Astrocyte (in vitro differentiated cells and primary cell): ENCODE results near the gene REEP3. TPM values are rescaled to one million over a fixed set of nuclear protein-coding genes. Genes with fewer than 3 reads are reported as not detected.

Experiments
- DNase-seq: peaks from one replicate; pipeline ENCODE4 v3.0.0-alpha.2; 2010; ENCODE audit warnings: low read depth
- FAIRE-seq: peaks from 2 replicates; lab custom pipeline; 2011; peaks lifted over from hg19 to GRCh38; lab: Jason Lieb, UNC
- H2AFZ ChIP-seq: 2 replicates; pipeline ENCODE4 v1.6.0; 2012; ENCODE audit warnings: low read depth, low read length, inconsistent platforms
- H3K27ac ChIP-seq: 2 replicates; pipeline ENCODE4 v1.5.1; 2011; ENCODE audit warnings: low read depth, low read length, inconsistent platforms
- H3K27me3 ChIP-seq: 2 replicates; pipeline ENCODE4 v1.6.0; 2011; ENCODE audit warnings: low read length, inconsistent platforms; ENCODE audit not compliant: insufficient read depth
- H3K36me3 ChIP-seq: 2 replicates; pipeline ENCODE4 v1.5.1; 2011; ENCODE audit warnings: low read length, inconsistent platforms; ENCODE audit not compliant: insufficient read depth
- H3K4me1 ChIP-seq: 2 replicates; pipeline ENCODE4 v1.5.1; 2011; ENCODE audit warnings: low read length, inconsistent platforms; ENCODE audit not compliant: insufficient read depth
- H3K4me2 ChIP-seq: 2 replicates; pipeline ENCODE4 v1.6.0; 2012; ENCODE audit warnings: low read length, inconsistent platforms
- H3K4me3 ChIP-seq: 2 replicates; pipeline ENCODE4 v1.5.1; 2011; ENCODE audit warnings: low read depth, mild to moderate bottlenecking, low read length, inconsistent platforms; ENCODE audit not compliant: insufficient read depth
- H3K79me2 ChIP-seq: 2 replicates; pipeline ENCODE4 v1.6.0; 2012; ENCODE audit warnings: mild to moderate bottlenecking, low read length, inconsistent platforms; ENCODE audit not compliant: insufficient read depth
- H3K9ac ChIP-seq: 2 replicates; pipeline ENCODE4 v1.6.0; 2012; ENCODE audit warnings: mild to moderate bottlenecking, low read length, inconsistent platforms
- H3K9me3 ChIP-seq: 2 replicates; pipeline ENCODE4 v1.5.1; 2012; ENCODE audit warnings: low read depth, mild to moderate bottlenecking, low read length, inconsistent platforms; ENCODE audit not compliant: insufficient read depth
- H4K20me1 ChIP-seq: 2 replicates; pipeline ENCODE4 v1.6.0; 2012; ENCODE audit warnings: low read length, inconsistent platforms; ENCODE audit not compliant: insufficient read depth
- H3K27ac Mint-ChIP-seq: one replicate; pipeline ENCODE4 v1.8.0; 2021; ENCODE audit warnings: mild to moderate bottlenecking, mixed read lengths; ENCODE audit not compliant: unreplicated experiment
- H3K27me3 Mint-ChIP-seq: one replicate; pipeline ENCODE4 v1.8.0; 2021; ENCODE audit warnings: low read depth, mixed read lengths; ENCODE audit not compliant: unreplicated experiment
- H3K36me3 Mint-ChIP-seq: one replicate; pipeline ENCODE4 v1.8.0; 2021; ENCODE audit warnings: low read depth, mixed read lengths; ENCODE audit not compliant: unreplicated experiment
- H3K4me1 Mint-ChIP-seq: one replicate; pipeline ENCODE4 v1.8.0; 2021; ENCODE audit warnings: low read depth, mixed read lengths; ENCODE audit not compliant: unreplicated experiment
- H3K4me3 Mint-ChIP-seq: one replicate; pipeline ENCODE4 v1.8.0; 2021; ENCODE audit warnings: mild to moderate bottlenecking, moderate library complexity, mixed read lengths; ENCODE audit not compliant: unreplicated experiment
- H3K9me3 Mint-ChIP-seq: one replicate; pipeline ENCODE4 v1.8.0; 2021; ENCODE audit warnings: mild to moderate bottlenecking, mixed read lengths; ENCODE audit not compliant: unreplicated experiment
- CTCF ChIP-seq: IDR thresholded peaks from 2 replicates; pipeline ENCODE4 v1.5.1; 2011; ENCODE audit warnings: low read depth, mild to moderate bottlenecking, inconsistent platforms, low read length, moderate library complexity; ENCODE audit not compliant: insufficient read depth
- EZH2 ChIP-seq: IDR thresholded peaks from 2 replicates; pipeline ENCODE4 v1.6.1; 2012; ENCODE audit warnings: mild to moderate bottlenecking, low read length, inconsistent platforms; ENCODE audit not compliant: insufficient read depth
- total RNA-seq: library from RNA; stranded (reverse); gene quantifications from 2 replicates; pipeline ENCODE4 v1.2.1, GENCODE V29; 2021

REEP3 gene
- total RNA-seq, 1 donor from 2014 or later: 44.6 TPM

DNA sequence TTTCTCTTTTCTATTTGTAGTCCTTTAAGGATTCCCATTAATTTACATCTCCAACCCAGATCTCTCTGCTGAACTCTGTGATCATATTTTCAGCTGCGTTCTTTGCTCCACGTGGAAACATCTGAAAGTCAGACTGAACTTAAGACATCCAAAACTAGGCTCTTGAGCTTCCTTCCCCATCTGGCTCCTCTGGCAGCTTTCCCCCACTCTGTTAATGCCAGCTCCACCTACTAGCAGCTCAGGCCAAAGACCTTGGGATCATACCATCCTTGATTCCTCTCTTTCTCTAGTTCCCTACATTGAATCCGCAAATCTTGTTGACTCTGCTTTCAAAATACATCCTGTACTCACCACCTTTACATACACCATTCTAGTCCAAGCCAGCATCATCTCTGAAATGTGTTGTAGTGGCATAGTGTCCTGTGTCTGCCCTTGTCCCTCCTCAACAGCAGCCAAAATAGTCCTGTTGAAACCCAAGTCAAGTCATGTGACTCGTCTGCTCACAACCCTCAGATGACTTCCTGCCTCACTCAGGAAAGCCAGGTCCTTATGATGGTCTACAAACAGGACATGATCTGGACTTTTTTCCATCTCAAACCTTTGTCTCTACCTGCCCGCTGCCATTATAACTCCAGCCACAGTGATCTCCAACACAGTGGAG is 7.0 kb downstream of the REEP3 start:
- Histone ChIP-seq H3K4me1 (peaks cover under 1% of the 10 kb centered on the region), H3K36me3 (no peaks in the 10 kb centered on the region), H3K9me3 (no peaks in the 10 kb centered on the region), H3K4me3 (no peak overlapping the region), H3K27me3 (no peaks in the 10 kb centered on the region), H4K20me1 (peaks cover 40% of the 10 kb centered on the region), H3K27ac (no peak overlapping the region), H3K79me2 (peaks cover 95% of the 10 kb centered on the region), H3K9ac (no peak overlapping the region), H2AFZ (no peak overlapping the region), H3K4me2 (no peak overlapping the region)
- Mint-ChIP-seq H3K9me3 (no peaks in the 10 kb centered on the region), H3K27ac (no peak overlapping the region), H3K4me3 (no peak overlapping the region), H3K27me3 (no peaks in the 10 kb centered on the region), H3K4me1 (peaks cover 4% of the 10 kb centered on the region), H3K36me3 (peaks cover 1% of the 10 kb centered on the region)
- no peak for FAIRE-seq
- TF ChIP-seq CTCF: no peak
- no peak for TF ChIP-seq EZH2
- no peak for DNase-seq

DNA sequence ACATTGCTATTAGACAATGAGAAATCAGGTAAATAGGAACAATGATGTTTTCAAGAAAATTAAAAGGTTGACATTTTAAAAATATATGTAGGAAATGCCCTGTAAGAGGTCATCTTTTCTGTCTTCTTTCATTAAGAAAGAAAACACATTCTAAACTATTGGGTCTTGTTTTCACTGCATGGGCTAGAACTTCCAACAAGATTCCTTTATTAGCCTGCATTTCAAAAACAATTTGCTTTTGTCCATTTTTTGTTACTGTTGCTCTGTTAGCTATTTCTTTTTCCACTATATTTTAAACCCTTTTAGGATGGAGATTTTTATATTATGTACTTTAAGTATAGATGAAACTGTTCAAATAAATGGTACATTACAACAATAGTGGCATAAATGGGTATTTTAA is 9.2 kb downstream of the REEP3 start:
- Mint-ChIP-seq H3K27ac (no peak overlapping the region), H3K9me3 (no peaks in the 10 kb centered on the region), H3K27me3 (no peaks in the 10 kb centered on the region), H3K4me3 (no peak overlapping the region), H3K36me3 (peaks cover 1% of the 10 kb centered on the region), H3K4me1 (peaks cover 2% of the 10 kb centered on the region)
- Histone ChIP-seq H3K27me3 (no peaks in the 10 kb centered on the region), H3K9me3 (no peaks in the 10 kb centered on the region), H4K20me1 (peaks cover 38% of the 10 kb centered on the region), H3K4me1 (no peaks in the 10 kb centered on the region), H3K9ac (no peak overlapping the region), H3K36me3 (no peaks in the 10 kb centered on the region), H2AFZ (no peak overlapping the region), H3K4me2 (no peak overlapping the region), H3K27ac (no peak overlapping the region), H3K79me2 (peaks cover 95% of the 10 kb centered on the region), H3K4me3 (no peak overlapping the region)
- DNase-seq (no peak), FAIRE-seq (no peak)
- no peak for TF ChIP-seq EZH2
- TF ChIP-seq CTCF: no peak

GRCh38 chr10:63534723-63535122 is 13.5 kb downstream of the REEP3 start:
- DNase-seq (no peak), FAIRE-seq (no peak)
- Mint-ChIP-seq H3K27me3 (no peaks in the 10 kb centered on the region), H3K4me3 (no peak overlapping the region), H3K36me3 (peaks cover 2% of the 10 kb centered on the region), H3K27ac (no peak overlapping the region), H3K9me3 (no peaks in the 10 kb centered on the region), H3K4me1 (no peaks in the 10 kb centered on the region)
- Histone ChIP-seq H3K9me3 (no peaks in the 10 kb centered on the region), H3K4me1 (no peaks in the 10 kb centered on the region), H4K20me1 (peaks cover 26% of the 10 kb centered on the region), H3K27ac (no peak overlapping the region), H3K79me2 (peaks cover 84% of the 10 kb centered on the region), H3K4me3 (no peak overlapping the region), H3K4me2 (no peak overlapping the region), H3K27me3 (no peaks in the 10 kb centered on the region), H2AFZ (no peak overlapping the region), H3K36me3 (no peaks in the 10 kb centered on the region), H3K9ac (no peak overlapping the region)
- TF ChIP-seq CTCF (no peak), EZH2 (no peak)
